HG03097 (cell line): ENCODE data around the gene USP40.

Source experiments
- ATAC-seq: cut with Tn5 transposase; IDR thresholded peaks from one replicate; pipeline ENCODE4 v1.9.1; 2021; ENCODE audit not compliant: unreplicated experiment, low FRiP score

Gene USP40

DNA sequence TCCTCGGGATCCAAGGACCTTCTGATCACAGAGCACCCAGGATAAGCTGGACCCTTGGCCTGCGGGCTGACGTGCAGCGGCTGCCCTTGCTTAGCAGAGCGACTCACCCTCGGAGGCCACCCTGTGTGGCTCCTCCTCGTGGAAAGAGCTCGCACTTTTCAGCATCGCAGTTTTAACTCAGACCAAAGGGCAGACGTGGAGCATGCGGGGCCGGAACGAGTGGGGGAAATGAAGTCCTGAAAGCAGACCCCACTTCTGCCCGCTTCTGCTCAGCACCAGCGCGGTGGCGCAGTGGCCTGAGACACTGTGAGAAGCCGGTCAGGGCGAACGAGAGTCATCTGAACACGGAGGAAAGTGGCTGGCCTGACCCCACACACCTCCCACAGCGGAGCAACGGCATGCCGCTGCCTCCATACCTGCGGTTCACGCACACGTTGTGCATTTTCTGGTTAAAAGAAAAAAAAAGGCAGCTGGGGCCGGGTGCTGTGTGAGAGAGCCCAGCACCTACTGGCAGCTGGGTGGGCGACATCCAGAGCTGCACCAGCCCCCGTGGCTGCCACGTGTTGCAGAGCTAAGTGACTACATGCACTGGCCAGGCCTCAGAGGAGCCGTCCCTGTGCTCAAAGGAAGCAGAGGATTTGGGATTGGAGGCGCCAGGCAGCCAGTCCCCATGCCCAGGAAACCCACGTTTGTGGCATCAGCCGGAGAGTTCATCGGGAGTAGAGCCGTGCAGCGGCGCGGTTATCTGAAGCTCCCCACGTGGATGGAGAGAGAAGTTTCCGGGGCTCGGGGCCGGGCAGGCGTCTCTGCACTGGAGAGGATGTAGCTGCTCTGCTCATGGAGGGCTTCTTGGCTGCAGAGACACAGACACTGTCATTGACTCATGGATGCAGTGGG is 89.7 kb downstream of the USP40 start:
- ATAC-seq: no peak

- ATAC-seq: no peak
Observed at GRCh38 chr2:233476063-233476410, 90.5 kb downstream of the USP40 start.

GRCh38 chr2:233474308-233475160 is 92.0 kb downstream of the USP40 start:
- ATAC-seq: no peak

DNA sequence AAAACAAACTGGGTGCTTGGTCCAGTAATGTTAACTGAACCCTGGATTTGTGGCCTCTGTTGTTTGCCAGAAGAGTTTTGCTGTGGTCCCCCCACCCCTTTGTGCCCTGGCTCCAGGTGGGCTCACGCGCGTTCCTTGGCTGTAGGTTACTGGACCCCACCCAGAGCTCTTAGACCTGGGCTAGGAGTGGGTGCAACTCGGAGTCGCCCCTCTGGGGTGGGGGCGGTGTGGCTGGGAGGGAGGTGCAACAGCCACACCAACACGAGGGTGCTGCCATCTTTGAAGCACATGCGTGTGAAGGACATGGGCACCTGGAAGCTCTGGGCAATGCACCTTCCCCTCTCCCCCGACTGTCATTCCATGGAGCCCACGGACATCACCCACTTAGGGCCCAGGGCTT is 92.7 kb downstream of the USP40 start:
- no peak for ATAC-seq

- no peak for ATAC-seq
Observed at GRCh38 chr2:233473386-233473791, 93.2 kb downstream of the USP40 start.

GRCh38 chr2:233471291-233472035 is 95.1 kb downstream of the USP40 start:
- no peak for ATAC-seq

DNA sequence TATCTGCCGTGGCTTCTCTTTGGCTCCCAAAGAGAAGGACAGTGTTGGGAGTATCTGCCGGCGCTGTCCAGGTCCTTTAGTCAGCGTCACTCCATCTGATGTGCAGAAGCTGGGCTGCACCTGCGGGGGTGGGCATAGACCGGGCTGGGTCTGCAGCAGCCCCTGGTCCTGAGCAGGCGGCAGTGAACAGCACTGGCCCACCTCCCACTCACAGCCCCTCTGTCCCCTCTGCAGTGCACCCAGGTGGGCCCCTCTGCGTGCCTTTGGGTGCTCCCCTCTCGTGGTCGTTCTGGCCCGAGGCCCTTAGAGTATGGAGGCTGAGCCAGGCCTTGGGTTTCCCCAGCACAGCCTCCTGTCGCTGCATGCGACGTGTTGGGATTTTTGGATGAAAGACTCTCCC is 95.7 kb downstream of the USP40 start:
- ATAC-seq: no peak

GRCh38 chr2:233470011-233470687 is 96.4 kb downstream of the USP40 start:
- no peak for ATAC-seq

- ATAC-seq: no peak
Observed at GRCh38 chr2:233469261-233470010, 97.1 kb downstream of the USP40 start.

DNA sequence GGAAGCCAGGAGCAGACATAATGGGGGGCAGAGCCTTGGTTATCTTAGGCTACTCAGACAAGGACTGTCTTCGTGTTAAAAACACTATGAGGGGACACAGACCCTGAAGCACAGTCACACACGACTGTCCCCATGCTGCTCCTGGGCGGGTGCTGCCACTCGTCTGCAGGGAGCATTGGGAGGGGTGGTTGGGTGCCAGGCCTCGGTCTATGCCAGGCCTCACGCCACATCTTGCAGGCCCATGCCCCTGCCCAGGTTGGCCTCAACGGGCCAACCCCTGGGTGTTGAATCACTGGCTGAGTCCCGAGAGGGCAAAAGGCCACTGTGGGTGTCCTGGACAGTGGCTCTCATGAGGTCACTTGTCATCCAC is 97.9 kb downstream of the USP40 start:
- no peak for ATAC-seq

GRCh38 chr2:233468047-233468740 is 98.4 kb downstream of the USP40 start:
- ATAC-seq: no peak

- no peak for ATAC-seq
Observed at GRCh38 chr2:233466991-233467603, 99.5 kb downstream of the USP40 start.

DNA sequence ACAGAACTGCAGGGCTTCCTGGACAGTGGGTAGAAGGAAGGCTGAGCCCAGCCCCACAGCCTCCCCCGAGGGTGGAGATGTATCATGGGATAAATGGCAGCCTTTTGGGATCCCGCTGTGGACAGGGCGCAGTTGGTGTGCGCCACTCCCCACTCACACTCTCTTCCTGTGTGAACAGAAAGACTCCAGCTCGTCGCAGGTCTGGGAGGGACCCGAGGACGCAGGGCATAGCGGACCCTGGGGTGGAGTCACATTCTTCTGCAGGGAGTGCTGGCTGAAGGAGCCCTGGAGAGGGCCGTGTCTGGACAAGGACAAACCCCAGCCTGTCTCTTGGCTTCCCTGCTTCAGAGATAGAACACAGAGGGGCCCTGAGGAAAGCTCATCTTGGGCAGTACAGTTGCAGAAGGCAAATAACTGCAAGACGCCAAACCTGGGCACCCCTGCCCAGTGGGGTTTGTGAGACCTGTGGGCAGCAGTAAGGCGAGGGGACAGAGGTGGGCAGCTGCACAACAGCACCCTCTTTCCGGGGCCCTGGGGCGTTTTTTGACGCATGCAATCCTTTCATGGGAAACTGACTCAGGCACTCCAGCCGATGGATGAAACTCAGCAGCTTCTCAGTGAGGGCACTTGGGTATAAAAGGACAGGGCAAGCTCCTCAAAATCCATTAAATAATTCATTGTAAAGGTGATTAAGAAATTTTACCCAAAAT is 101.9 kb downstream of the USP40 start:
- no peak for ATAC-seq

GRCh38 chr2:233464056-233464455 is 102.5 kb downstream of the USP40 start:
- no peak for ATAC-seq

- no peak for ATAC-seq
Observed at GRCh38 chr2:233463586-233463985, 103.0 kb downstream of the USP40 start.

GRCh38 chr2:233462826-233463470 is 103.6 kb downstream of the USP40 start:
- ATAC-seq: no peak

DNA sequence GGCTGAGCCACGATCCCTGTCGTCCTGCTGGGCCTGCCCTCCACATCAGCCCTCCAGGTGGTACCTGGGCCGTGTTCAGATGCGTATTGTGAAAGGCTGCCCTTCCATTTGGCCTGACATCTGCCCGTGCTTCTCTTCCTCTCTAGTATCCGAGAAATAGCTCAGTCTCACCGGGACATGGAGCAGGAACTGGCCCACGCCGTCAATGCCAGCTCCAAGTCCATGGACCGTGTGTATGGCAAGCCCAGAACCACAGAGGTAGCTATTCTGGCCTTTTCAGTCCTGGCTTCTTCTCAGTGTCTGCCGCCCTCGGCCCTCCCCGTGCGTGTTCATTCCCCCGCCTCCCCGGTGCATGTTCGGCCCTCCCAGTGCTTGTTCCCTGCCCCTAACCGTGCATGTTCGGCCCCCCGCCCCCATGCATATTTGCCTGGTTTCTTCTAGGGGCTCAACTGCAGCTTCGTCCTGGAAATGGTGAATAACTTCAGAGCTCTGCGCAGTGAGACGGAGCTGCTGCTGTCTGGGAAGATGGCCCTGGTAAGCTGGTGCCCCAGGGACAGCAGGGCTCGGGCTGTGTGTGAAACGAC is 104.3 kb downstream of the USP40 start:
- no peak for ATAC-seq
